Superior temporal gyrus (tissue), 1 donor: ENCODE results near the gene TRIM2.

ENCODE experiments used
- DNase-seq: peaks from one replicate; pipeline ENCODE4 v3.0.0-alpha.2; 2016; ENCODE audit errors: extremely low spot score

TRIM2 gene

GRCh38 chr4:153248641-153249198 is 44.5 kb downstream of the TRIM2 start:
- DNase-seq: no peak

DNA sequence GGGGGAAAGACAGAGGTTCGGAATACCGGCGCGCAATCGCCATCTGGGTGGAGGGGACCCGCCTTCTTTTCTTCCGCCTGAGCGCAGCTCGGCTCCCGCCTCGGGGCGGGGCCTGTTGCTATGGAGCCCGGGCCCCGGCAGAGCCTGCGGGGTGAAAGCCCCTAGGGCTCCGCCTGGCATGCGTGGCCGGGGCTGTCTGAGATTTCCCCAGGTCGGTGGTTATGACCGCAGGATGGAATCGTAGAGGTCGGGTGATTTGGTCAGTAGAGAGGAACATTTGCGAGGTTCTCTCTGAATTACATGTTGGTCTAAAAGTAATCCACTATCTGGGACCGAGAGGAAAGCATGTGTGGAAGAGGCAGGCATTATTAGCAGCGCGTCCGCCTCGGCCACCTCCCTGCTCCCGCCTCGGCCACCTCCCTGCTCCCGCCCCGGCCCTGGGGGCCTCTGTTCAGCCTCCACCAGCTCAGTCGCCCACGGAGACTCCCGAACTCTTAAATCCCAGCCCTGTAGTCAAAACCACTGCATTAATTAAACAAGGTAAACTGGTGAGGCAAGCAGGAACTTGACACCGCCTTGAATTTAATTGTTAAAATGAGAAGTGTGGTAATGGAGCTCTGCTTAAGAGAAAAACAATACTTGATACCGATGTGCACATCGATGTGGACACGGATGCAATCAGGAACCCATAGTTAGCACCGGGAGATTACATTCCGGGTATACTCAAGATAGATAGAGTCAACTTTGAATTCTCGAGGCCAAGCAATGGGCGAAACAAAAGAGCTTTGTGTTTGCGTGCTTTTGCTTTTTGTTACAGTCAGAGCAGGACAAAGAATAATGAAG is 45.2 kb downstream of the TRIM2 start:
- DNase-seq: peak; percentile 77

GRCh38 chr4:153252122-153252521 is 47.9 kb downstream of the TRIM2 start:
- DNase-seq: no peak

DNA sequence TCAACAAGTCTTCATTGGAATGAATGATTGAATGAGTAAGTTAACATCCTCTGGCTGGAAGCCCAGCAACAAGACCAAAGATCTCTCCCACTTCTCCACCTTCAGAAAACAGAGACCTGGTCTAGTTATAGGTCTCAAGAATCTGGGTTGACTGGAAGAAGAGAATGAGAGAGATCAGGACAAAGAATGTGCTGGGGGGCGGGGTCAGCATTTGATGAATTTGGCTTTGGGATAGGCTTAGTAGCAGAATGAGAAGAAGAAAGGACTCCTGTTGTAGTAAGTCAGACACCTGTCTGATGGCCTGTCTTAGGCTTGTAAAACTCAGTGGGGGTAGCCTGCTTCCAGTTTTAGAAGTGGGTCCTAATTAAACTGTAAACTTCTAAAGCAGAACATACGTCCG is 51.0 kb downstream of the TRIM2 start:
- DNase-seq: no peak

DNA sequence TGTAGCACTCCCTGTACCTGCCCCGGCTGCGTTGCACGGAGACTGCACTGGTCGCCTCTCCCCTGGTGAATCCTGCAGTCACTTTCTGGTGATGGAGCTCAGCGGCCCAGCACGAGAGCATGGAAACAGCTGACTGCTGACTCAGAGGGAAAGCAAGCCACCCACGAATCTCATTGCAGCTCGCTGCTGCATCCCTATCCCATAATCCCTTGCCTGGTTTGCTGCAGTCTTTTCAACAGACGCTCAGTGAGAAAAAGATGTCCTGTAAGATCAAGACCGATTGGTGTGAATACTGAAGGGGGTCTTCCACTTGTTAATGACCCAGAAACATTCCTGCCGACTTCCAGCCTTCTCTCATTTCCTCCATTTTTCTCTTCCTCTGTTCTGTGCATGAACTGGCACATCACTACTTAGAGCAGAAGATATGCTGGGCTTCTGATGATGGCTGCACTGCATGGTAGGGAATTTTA is 52.9 kb downstream of the TRIM2 start:
- peak; percentile 86 for DNase-seq

DNA sequence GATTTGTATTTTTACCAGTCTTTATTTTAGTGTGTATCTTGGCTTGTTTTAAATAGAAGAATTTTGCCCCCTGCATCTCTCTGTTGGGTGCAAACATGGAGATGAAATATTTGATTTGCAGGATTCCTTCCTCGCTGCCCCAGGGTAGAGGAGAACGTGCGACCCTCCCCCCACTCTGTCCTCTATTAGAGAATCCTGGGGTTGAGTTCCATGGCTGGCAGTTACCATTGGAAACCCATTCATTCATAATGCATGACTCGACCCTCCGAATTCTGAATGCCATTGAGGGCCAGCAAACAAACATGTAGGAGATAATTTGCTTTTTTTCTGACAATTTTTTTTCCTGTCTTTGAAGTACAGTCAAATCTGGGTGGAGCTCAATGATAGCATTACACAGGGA is 53.7 kb downstream of the TRIM2 start:
- no peak for DNase-seq

- no peak for DNase-seq
These were observed 54.5 kb downstream of the TRIM2 start for GRCh38 chr4:153258750-153259149.

- no peak for DNase-seq
These were observed 55.4 kb downstream of the TRIM2 start for GRCh38 chr4:153259661-153260060.

GRCh38 chr4:153260132-153260531 is 55.9 kb downstream of the TRIM2 start:
- no peak for DNase-seq

DNA sequence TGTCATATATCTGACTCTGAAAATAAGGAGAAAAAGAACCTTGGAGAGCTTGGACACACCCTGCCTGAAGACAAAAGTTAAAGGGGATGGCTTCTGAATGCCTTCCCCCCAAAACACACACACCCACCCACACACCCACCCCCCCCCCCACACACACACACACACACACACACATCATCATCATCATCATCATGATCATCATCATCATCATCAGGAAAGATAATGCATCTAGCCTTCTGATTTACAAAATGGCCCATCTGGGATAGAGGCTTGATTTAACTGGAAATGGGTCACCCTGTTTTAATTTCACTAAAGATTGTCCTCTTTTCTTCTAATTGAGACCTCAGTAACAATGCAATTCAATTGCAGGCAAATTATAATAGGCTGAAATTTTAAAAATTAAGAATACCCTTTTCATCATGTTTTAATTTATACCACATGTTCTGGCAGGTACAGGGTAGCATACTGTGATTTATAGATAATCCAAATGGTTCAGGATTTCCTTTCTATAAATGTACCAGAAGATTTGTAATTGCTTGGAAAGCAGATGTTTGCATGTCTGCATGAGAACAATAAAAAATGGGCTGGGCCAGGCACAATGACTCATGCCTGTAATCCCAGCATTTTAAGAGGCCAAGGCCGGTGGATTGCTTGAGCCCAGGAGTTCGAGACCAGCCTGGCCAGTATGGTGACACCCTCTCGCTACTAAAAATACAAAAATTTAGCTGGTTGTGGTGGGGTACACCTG is 56.5 kb downstream of the TRIM2 start:
- no peak for DNase-seq

DNA sequence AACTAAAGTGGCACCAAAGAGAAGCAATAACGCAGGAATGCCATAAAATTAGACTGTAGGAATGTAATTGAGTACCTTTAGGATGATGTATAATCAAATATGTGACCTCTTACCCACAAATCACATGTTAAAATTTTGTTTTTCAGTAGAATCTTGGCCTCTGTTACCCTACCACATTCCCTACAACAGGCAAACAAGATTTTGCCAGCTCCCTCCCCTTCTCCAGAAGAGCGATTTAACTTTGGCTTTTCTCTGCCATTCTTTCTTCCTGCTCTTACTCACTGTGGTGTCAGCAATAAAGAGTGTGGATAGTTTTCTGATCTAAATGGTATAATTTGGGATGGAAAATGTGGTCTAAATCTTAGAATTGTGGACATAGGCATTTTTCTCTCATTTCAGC is 57.2 kb downstream of the TRIM2 start:
- no peak for DNase-seq

DNA sequence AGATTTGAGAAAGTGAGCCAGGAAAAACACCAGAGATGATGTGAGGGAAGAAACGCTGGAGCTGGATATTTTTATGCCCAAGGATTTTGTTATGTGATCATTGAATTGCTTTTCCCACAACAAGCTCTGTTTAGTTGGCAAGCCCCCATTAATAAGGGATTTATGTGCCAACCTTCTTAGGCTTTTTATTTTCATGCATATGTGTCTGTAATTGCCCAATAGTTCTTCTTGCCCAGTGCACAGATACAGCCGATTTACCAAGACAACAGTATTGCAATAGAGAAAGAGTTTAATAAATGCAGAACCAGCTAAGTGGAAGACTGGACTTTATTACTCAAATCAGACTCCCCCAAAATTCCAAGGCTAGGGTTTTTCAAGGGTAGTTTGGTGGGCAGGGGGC is 57.7 kb downstream of the TRIM2 start:
- DNase-seq: no peak

DNA sequence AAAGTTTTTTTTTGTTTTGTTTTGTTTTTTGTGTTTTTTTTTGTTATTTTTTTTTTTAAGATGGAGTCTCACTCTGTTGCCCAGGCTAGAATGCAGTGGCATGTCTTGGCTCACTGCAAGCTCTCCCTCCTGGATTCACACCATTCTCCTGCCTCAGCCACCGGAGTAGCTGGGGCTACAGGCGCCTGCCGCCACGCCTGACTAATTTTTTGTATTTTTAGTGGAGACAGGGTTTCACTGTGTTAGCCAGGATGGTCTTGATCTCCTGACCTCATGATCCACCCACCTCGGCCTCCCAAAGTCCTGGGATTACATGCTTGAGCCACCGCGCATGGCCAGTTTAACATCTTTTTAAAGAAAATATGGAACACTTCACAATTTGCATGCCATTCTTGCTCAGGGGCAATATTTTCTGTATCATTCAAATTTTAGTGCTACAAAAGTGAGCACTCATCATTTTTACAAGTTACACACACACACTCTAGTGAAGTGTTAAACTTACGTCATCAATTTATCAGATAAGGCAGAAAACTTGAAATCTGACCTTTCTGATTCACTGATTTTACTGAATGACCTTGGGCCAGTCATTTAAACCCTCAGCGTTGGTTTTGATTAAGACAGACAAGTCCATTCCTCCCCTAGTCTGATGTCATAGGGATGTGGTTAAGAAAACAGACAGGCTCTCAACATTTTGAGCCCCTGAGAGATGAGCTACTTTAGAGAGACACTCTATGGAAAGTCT is 61.2 kb downstream of the TRIM2 start:
- DNase-seq: no peak

DNA sequence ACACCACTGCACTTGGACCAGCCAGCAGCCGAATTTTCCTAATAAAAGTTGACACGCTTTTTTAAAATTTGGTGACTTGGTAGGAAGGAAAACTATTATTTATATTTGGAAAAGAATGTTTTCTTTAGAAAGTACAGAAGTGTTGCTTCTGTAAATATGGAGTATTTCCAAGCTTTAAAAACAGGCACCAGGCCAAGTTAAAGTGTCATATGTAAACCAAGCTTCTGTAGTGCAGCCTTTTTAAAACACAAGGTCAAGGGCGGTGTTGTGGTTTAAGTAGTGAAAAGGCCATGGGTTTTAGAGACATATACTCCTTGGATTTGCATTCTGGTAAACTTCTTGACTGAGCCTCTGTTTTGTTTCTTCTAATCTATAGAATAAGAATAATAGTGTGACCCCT is 62.7 kb downstream of the TRIM2 start:
- DNase-seq: no peak

DNA sequence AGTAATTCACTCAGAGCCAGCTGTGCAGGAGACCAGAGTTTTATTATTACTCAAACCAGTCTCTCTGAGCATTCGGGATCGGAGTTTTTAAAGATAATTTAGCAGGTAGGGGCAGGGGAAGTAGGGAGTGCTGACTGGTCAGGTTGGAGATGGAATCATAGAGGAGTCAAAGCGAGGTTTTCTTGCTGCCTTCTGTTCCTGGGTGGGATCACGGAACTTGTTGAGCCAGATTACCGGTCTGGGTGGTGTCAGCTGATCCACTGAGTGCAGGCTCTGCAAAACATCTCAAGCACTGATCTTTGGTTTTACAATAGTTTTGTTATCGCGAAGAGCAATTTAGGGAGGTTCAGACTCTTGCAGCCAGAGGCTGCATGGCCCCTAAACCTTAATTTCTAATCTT is 63.6 kb downstream of the TRIM2 start:
- DNase-seq: no peak

- no peak for DNase-seq
These were observed 64.1 kb downstream of the TRIM2 start for GRCh38 chr4:153268295-153268694.

- no peak for DNase-seq
These were observed 65.2 kb downstream of the TRIM2 start for GRCh38 chr4:153269218-153269990.

GRCh38 chr4:153270361-153270760 is 66.1 kb downstream of the TRIM2 start:
- DNase-seq: no peak

GRCh38 chr4:153271820-153272219 is 67.6 kb downstream of the TRIM2 start:
- no peak for DNase-seq

DNA sequence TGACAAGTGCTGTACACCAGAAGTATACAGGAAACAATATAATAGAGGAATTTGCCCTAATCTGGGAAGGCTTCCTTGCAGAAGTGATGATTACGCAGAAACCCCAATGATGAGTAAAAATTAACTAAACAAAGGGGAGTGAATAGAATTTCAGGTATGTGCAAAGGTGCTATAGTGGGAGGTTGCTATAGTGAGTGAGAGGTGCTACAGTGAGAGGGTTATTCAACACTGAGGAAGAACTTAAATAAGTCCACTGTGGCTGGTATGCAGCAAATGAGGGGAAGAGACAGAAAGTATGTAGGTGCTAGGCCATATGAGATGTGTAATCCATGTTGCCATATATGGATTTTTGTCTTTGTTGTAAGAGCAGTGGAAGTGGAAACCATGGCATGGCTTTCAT is 69.5 kb downstream of the TRIM2 start:
- DNase-seq: no peak

DNA sequence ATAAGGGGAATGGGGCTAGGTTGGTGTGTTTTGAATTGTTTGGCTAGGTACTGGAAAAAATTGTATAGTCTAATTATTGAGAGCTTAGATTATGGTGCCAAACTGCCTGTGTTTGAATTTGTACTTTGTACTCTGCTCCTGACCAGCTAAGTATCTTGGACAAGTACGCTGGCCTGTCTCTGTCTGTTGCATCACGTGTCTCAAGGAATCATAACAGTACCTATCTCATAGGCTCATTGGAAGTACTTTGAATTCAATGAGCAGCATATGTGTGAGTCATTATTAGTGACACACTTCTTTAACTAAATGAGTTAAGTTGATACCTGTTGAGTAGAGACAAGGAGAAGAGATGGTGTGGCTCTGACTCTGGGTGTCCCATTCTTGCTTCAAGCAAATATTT is 70.7 kb downstream of the TRIM2 start:
- DNase-seq: no peak
